ENCODE measurements around the gene TDRKH.
A peak's percentile ranks its signal among the peaks of the same experiment; 100 is the strongest.

Gene TDRKH

DNA sequence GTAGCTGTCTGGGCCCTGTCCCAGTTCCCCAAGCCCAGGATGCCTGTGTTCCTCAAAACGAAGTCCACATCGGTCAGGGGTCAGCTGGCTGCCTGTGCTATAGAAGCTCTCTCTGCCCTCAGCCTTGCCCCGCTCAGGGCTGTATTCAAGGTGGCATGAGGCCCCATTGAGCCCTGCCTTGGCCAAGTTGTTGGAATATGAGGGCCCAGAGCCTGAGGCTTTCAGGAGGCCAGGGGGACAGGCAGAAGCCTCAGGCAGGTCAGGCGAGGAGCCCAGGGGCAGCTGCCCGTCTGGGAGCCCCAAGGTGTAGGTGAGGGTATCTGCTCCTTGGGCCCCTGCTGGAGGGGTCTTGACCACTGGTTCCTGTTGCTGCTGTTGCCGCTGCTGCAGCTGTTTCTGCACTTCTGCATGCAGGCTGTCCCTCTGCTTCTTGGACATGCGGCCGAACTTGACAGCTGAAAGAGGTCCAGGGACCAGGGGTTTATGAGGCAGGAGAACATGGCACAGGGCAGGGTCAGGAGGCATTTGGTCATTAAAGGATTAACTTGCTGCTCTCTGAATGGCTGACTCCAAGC lies 24.8 kb upstream of the TDRKH start:
- H3K27me3 ChIP-seq (ENCODE audit: control insufficient read depth in 5 of 5, insufficient read depth in 4 of 5, low read length in 5 of 5) = peaks cover 0 to 5% (median 2%) of the 10 kb centered on the region in 5 donors
- H3K9me3 ChIP-seq (ENCODE audit: control insufficient read depth in 5 of 5, low read length in 5 of 5) = no peaks in the 10 kb centered on the region
- H3K36me3 ChIP-seq (ENCODE audit: control insufficient read depth in 5 of 5, insufficient read depth in 5 of 5, low read length in 5 of 5) = no peaks in the 10 kb centered on the region
- H3K9ac ChIP-seq (ENCODE audit: low read length in 5 of 5) = no peak overlapping the region
- no peak overlapping the region for H3K4me3 ChIP-seq (ENCODE audit: low read depth in 1 of 5, low read length in 5 of 5)
- H3K27ac ChIP-seq (ENCODE audit: low read depth, low read length) = no peak overlapping the region
- H3K4me1 ChIP-seq (ENCODE audit: control insufficient read depth in 5 of 5, insufficient read depth in 5 of 5, low read length in 5 of 5) = peaks cover 0 to 14% (median 3%) of the 10 kb centered on the region in 5 donors

GRCh38 chr1:151814426-151814825 lies 24.1 kb upstream of the TDRKH start:
- Histone ChIP-seq H3K9me3 (ENCODE audit: control insufficient read depth in 5 of 5, low read length in 5 of 5) (no peaks in the 10 kb centered on the region), H3K27ac (ENCODE audit: low read depth, low read length) (no peak overlapping the region), H3K9ac (ENCODE audit: low read length in 5 of 5) (no peak overlapping the region), H3K4me1 (ENCODE audit: control insufficient read depth in 5 of 5, insufficient read depth in 5 of 5, low read length in 5 of 5) (peaks cover 0 to 15% (median 6%) of the 10 kb centered on the region in 5 donors), H3K36me3 (ENCODE audit: control insufficient read depth in 5 of 5, insufficient read depth in 5 of 5, low read length in 5 of 5) (no peaks in the 10 kb centered on the region), H3K27me3 (ENCODE audit: control insufficient read depth in 5 of 5, insufficient read depth in 4 of 5, low read length in 5 of 5) (peaks cover 0 to 5% (median 2%) of the 10 kb centered on the region in 5 donors), H3K4me3 (ENCODE audit: low read depth in 1 of 5, low read length in 5 of 5) (no peak overlapping the region)

- H3K9ac ChIP-seq (ENCODE audit: low read length in 5 of 5) = no peak overlapping the region
- peaks cover 0 to 5% (median 2%) of the 10 kb centered on the region in 5 donors for H3K27me3 ChIP-seq (ENCODE audit: control insufficient read depth in 5 of 5, insufficient read depth in 4 of 5, low read length in 5 of 5)
- no peak overlapping the region for H3K4me3 ChIP-seq (ENCODE audit: low read depth in 1 of 5, low read length in 5 of 5)
- H3K27ac ChIP-seq (ENCODE audit: low read depth, low read length) = no peak overlapping the region
- no peaks in the 10 kb centered on the region for H3K36me3 ChIP-seq (ENCODE audit: control insufficient read depth in 5 of 5, insufficient read depth in 5 of 5, low read length in 5 of 5)
- peaks cover 0 to 18% (median 6%) of the 10 kb centered on the region in 5 donors for H3K4me1 ChIP-seq (ENCODE audit: control insufficient read depth in 5 of 5, insufficient read depth in 5 of 5, low read length in 5 of 5)
- no peaks in the 10 kb centered on the region for H3K9me3 ChIP-seq (ENCODE audit: control insufficient read depth in 5 of 5, low read length in 5 of 5)
Observed at GRCh38 chr1:151813271-151813977, 23.1 kb upstream of the TDRKH start.

GRCh38 chr1:151811181-151811580 lies 20.9 kb upstream of the TDRKH start:
- H3K27ac ChIP-seq (ENCODE audit: low read depth, low read length) = no peak overlapping the region

GRCh38 chr1:151809985-151810556 lies 19.8 kb upstream of the TDRKH start:
- H3K36me3 ChIP-seq (ENCODE audit: control insufficient read depth in 5 of 5, insufficient read depth in 5 of 5, low read length in 5 of 5) = no peaks in the 10 kb centered on the region
- peak overlapping the region; percentile 64 for H3K27ac ChIP-seq (ENCODE audit: low read depth, low read length)
- H3K4me1 ChIP-seq (ENCODE audit: control insufficient read depth in 5 of 5, insufficient read depth in 5 of 5, low read length in 5 of 5) = peaks cover 0 to 24% (median 3%) of the 10 kb centered on the region in 5 donors
- H3K27me3 ChIP-seq (ENCODE audit: control insufficient read depth in 5 of 5, insufficient read depth in 4 of 5, low read length in 5 of 5) = peaks cover 0 to 5% (median 0%) of the 10 kb centered on the region in 5 donors
- no peak overlapping the region for H3K4me3 ChIP-seq (ENCODE audit: low read depth in 1 of 5, low read length in 5 of 5)
- H3K9me3 ChIP-seq (ENCODE audit: control insufficient read depth in 5 of 5, low read length in 5 of 5) = no peaks in the 10 kb centered on the region
- peak overlapping the region in 1 of 5 donors; percentile 41 for H3K9ac ChIP-seq (ENCODE audit: low read length in 5 of 5)

More at GRCh38 chr1:151811181-151811580, 20.9 kb upstream of the TDRKH start:
- Histone ChIP-seq H3K4me3 (ENCODE audit: low read depth in 1 of 5, low read length in 5 of 5) (no peak overlapping the region), H3K36me3 (ENCODE audit: control insufficient read depth in 5 of 5, insufficient read depth in 5 of 5, low read length in 5 of 5) (no peaks in the 10 kb centered on the region), H3K4me1 (ENCODE audit: control insufficient read depth in 5 of 5, insufficient read depth in 5 of 5, low read length in 5 of 5) (peaks cover 0 to 18% (median 3%) of the 10 kb centered on the region in 5 donors), H3K9me3 (ENCODE audit: control insufficient read depth in 5 of 5, low read length in 5 of 5) (no peaks in the 10 kb centered on the region), H3K27me3 (ENCODE audit: control insufficient read depth in 5 of 5, insufficient read depth in 4 of 5, low read length in 5 of 5) (peaks cover 0 to 5% (median 2%) of the 10 kb centered on the region in 5 donors), H3K9ac (ENCODE audit: low read length in 5 of 5) (no peak overlapping the region)

DNA sequence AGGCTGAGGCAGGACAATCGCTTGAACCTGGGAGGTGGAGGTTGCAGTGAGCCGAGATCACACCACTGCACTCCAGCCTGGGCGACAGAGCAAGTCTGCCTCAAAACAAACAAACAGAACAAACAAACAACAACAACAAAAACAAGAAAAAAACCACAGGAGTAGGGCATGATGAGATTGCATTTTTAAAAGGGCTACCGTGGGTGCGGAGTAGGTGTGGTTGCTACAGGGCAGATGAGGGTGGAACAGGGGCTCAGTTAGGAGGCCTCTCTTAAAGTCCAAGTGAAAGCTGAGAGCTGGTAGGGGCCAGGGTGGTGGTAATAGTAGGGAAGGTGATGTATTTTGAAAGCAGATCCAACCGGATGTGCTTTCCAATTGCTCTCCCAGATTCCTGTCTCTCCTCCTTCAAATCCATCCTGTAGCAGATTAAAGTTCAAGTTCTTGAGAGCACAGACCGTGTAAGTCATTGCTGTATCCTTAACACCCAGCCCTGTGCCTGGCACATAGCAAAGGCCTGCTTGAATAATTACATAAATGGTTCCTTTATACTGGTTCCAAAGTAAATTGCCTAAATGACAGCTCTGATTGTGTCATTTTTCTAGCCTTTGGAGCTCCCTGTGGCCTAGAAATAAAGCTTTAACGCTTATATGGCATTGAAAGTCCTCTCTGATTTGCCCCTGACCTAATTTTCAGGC lies 19.1 kb upstream of the TDRKH start:
- Histone ChIP-seq H3K36me3 (ENCODE audit: control insufficient read depth in 5 of 5, insufficient read depth in 5 of 5, low read length in 5 of 5) (no peaks in the 10 kb centered on the region), H3K4me1 (ENCODE audit: control insufficient read depth in 5 of 5, insufficient read depth in 5 of 5, low read length in 5 of 5) (peaks cover 0 to 27% (median 3%) of the 10 kb centered on the region in 5 donors), H3K27ac (ENCODE audit: low read depth, low read length) (peak overlapping the region; percentile 64), H3K27me3 (ENCODE audit: control insufficient read depth in 5 of 5, insufficient read depth in 4 of 5, low read length in 5 of 5) (peaks cover 0 to 5% (median 0%) of the 10 kb centered on the region in 5 donors), H3K4me3 (ENCODE audit: low read depth in 1 of 5, low read length in 5 of 5) (no peak overlapping the region), H3K9me3 (ENCODE audit: control insufficient read depth in 5 of 5, low read length in 5 of 5) (no peaks in the 10 kb centered on the region), H3K9ac (ENCODE audit: low read length in 5 of 5) (peak overlapping the region in 1 of 5 donors; percentile 41)

DNA sequence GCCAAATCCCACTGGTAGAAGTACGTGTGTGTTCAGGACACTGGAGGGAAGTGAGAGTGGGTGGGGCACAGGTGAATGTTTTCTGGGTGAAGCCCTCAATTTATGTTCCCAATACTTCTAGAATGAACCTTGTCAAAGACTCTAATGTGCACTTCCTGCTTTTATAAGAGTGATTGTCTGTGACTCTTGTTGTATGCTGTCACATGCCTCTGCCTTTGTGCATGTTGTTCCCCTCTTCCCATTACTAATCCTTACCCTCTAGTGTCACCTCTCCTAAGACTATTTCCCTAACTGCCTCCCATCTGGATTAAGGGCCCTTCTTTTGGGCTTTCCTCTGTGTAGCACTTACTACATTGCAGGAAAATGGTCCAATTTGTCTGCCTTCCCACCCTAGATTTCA lies 17.5 kb upstream of the TDRKH start:
- Histone ChIP-seq H3K4me1 (ENCODE audit: control insufficient read depth in 5 of 5, insufficient read depth in 5 of 5, low read length in 5 of 5) (peaks cover 0 to 34% (median 5%) of the 10 kb centered on the region in 5 donors), H3K27me3 (ENCODE audit: control insufficient read depth in 5 of 5, insufficient read depth in 4 of 5, low read length in 5 of 5) (peaks cover 0 to 14% (median 0%) of the 10 kb centered on the region in 5 donors), H3K9me3 (ENCODE audit: control insufficient read depth in 5 of 5, low read length in 5 of 5) (no peaks in the 10 kb centered on the region), H3K27ac (ENCODE audit: low read depth, low read length) (no peak overlapping the region), H3K36me3 (ENCODE audit: control insufficient read depth in 5 of 5, insufficient read depth in 5 of 5, low read length in 5 of 5) (no peaks in the 10 kb centered on the region), H3K9ac (ENCODE audit: low read length in 5 of 5) (no peak overlapping the region), H3K4me3 (ENCODE audit: low read depth in 1 of 5, low read length in 5 of 5) (no peak overlapping the region)

DNA sequence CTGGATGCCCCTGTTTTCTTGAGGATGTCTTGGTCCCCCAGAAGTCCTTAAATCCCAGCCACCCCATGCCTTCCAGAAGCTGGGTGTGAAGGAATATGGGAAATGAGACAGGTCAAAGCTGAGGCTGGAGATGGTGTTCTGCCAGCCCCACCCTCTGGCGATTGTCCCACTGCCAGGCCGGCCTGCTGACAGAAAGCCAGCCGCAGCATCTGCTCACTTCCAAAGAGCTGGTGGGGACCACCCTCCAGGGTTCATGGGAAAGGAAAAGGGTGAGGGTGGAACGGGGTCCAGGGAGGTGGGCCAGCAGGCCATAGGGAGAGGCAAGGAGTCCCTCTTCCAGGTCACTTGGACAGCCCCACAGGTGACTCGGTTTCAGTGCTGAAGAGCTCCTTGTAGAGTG lies 16.8 kb upstream of the TDRKH start:
- Histone ChIP-seq H3K36me3 (ENCODE audit: control insufficient read depth in 5 of 5, insufficient read depth in 5 of 5, low read length in 5 of 5) (no peaks in the 10 kb centered on the region), H3K4me3 (ENCODE audit: low read depth in 1 of 5, low read length in 5 of 5) (no peak overlapping the region), H3K4me1 (ENCODE audit: control insufficient read depth in 5 of 5, insufficient read depth in 5 of 5, low read length in 5 of 5) (peaks cover 0 to 40% (median 9%) of the 10 kb centered on the region in 5 donors), H3K9ac (ENCODE audit: low read length in 5 of 5) (no peak overlapping the region), H3K27ac (ENCODE audit: low read depth, low read length) (no peak overlapping the region), H3K27me3 (ENCODE audit: control insufficient read depth in 5 of 5, insufficient read depth in 4 of 5, low read length in 5 of 5) (peaks cover 0 to 16% (median 0%) of the 10 kb centered on the region in 5 donors), H3K9me3 (ENCODE audit: control insufficient read depth in 5 of 5, low read length in 5 of 5) (no peaks in the 10 kb centered on the region)

- Histone ChIP-seq H3K4me3 (ENCODE audit: low read depth in 1 of 5, low read length in 5 of 5) (no peak overlapping the region), H3K4me1 (ENCODE audit: control insufficient read depth in 5 of 5, insufficient read depth in 5 of 5, low read length in 5 of 5) (peaks cover 0 to 38% (median 9%) of the 10 kb centered on the region in 5 donors), H3K9ac (ENCODE audit: low read length in 5 of 5) (no peak overlapping the region), H3K9me3 (ENCODE audit: control insufficient read depth in 5 of 5, low read length in 5 of 5) (no peaks in the 10 kb centered on the region), H3K27me3 (ENCODE audit: control insufficient read depth in 5 of 5, insufficient read depth in 4 of 5, low read length in 5 of 5) (peaks cover 0 to 16% (median 5%) of the 10 kb centered on the region in 5 donors), H3K27ac (ENCODE audit: low read depth, low read length) (no peak overlapping the region), H3K36me3 (ENCODE audit: control insufficient read depth in 5 of 5, insufficient read depth in 5 of 5, low read length in 5 of 5) (no peaks in the 10 kb centered on the region)
Observed at GRCh38 chr1:151806170-151806569, 15.9 kb upstream of the TDRKH start.
